Mesodermal cell (in vitro differentiated cells): Measurements from ENCODE around the gene ZNF296.

Experiments used
- H3K27ac ChIP-seq: 2 replicates; pipeline ENCODE4 v1.7.0; 2013; ENCODE audit warnings: mild to moderate bottlenecking, low read depth, low read length, moderate library complexity; ENCODE audit not compliant: severe bottlenecking
- H3K36me3 ChIP-seq: 2 replicates; pipeline ENCODE4 v1.7.1; 2013; ENCODE audit warnings: mild to moderate bottlenecking, low read length, moderate library complexity; ENCODE audit not compliant: control insufficient read depth, insufficient read depth
- H3K4me1 ChIP-seq: one replicate; pipeline ENCODE4 v1.7.1; 2013; ENCODE audit warnings: mild to moderate bottlenecking, low read length; ENCODE audit not compliant: insufficient read depth, control insufficient read depth, poor library complexity, severe bottlenecking
- H3K4me3 ChIP-seq: 2 replicates; pipeline ENCODE4 v1.7.0; 2013; ENCODE audit warnings: low read length, control low read depth, mild to moderate bottlenecking; ENCODE audit not compliant: insufficient read depth, poor library complexity, severe bottlenecking; ENCODE audit errors: extremely low read depth
- H3K9me3 ChIP-seq: 2 replicates; pipeline ENCODE4 v1.7.1; 2013; ENCODE audit warnings: mild to moderate bottlenecking, low read length, moderate library complexity; ENCODE audit not compliant: control insufficient read depth
- WGBS, 2 experiments: methylation state at CpG; one replicate each; pipeline ENCODE4 v1.1.5; 2013; ENCODE audit warnings: missing lambda C conversion rate in 2 of 2; ENCODE audit not compliant: insufficient coverage in 2 of 2; 5-methylcytosine and 5-hydroxymethylcytosine counted together

ZNF296 gene

GRCh38 chr19:45095496-45096413 is 19.5 kb upstream of the ZNF296 start:
- peaks cover 28% of the 10 kb centered on the region for H3K36me3 ChIP-seq
- H3K9me3 ChIP-seq: no peaks in the 10 kb centered on the region
- H3K27ac ChIP-seq: no peak overlapping the region
- peaks cover 34% of the 10 kb centered on the region for H3K4me1 ChIP-seq
- 94 to 96% methylated on average over 13 to 14 of the region's 14 CpGs for WGBS, 2 experiments
- no peak overlapping the region for H3K4me3 ChIP-seq

GRCh38 chr19:45094707-45095106 is 18.4 kb upstream of the ZNF296 start:
- Histone ChIP-seq H3K4me3 (no peak overlapping the region), H3K9me3 (no peaks in the 10 kb centered on the region), H3K36me3 (peaks cover 32% of the 10 kb centered on the region), H3K27ac (no peak overlapping the region), H3K4me1 (peaks cover 24% of the 10 kb centered on the region)
- WGBS, 2 experiments: 96 to 97% methylated on average over 5 of the region's 5 CpGs

GRCh38 chr19:45094137-45094536 is 17.9 kb upstream of the ZNF296 start:
- Histone ChIP-seq H3K4me3 (peak overlapping the region; percentile 95), H3K27ac (no peak overlapping the region), H3K9me3 (no peaks in the 10 kb centered on the region), H3K36me3 (peaks cover 32% of the 10 kb centered on the region), H3K4me1 (peaks cover 19% of the 10 kb centered on the region)
- WGBS, 2 experiments: 89 to 92% methylated on average over 4 to 9 of the region's 9 CpGs

GRCh38 chr19:45092747-45093678 is 16.7 kb upstream of the ZNF296 start, which contains the start of gene PPP1R37:
Gene PPP1R37 (plus strand): TSS chr19:45093179. CDS start chr19:45093326, 147 bp downstream.
- Histone ChIP-seq H3K4me1 (peaks cover 9% of the 10 kb centered on the region), H3K9me3 (no peaks in the 10 kb centered on the region), H3K27ac (peak within 1 kb of the TSS; percentile 90), H3K4me3 (peak within 1 kb of the TSS; percentile 95), H3K36me3 (peaks cover 41% of the 10 kb centered on the region)
- 0% methylated on average over 75 to 103 of the region's 103 CpGs for WGBS, 2 experiments

GRCh38 chr19:45091031-45091923 is 15.0 kb upstream of the ZNF296 start:
- Histone ChIP-seq H3K36me3 (peaks cover 55% of the 10 kb centered on the region), H3K4me1 (no peaks in the 10 kb centered on the region), H3K9me3 (no peaks in the 10 kb centered on the region), H3K27ac (peak overlapping the region; percentile 55), H3K4me3 (peak overlapping the region; percentile 95)
- 42 to 43% methylated on average over 60 to 63 of the region's 64 CpGs for WGBS, 2 experiments

GRCh38 chr19:45090606-45091005 is 14.3 kb upstream of the ZNF296 start:
- H3K4me1 ChIP-seq: no peaks in the 10 kb centered on the region
- H3K4me3 ChIP-seq: no peak overlapping the region
- no peak overlapping the region for H3K27ac ChIP-seq
- 96% methylated on average over 3 of the region's 5 CpGs; no CpG with 5 or more reads in 1 of the 2 experiments for WGBS, 2 experiments
- peaks cover 56% of the 10 kb centered on the region for H3K36me3 ChIP-seq
- no peaks in the 10 kb centered on the region for H3K9me3 ChIP-seq

GRCh38 chr19:45090034-45090433 is 13.8 kb upstream of the ZNF296 start:
- 94 to 95% methylated on average over 17 of the region's 17 CpGs for WGBS, 2 experiments
- Histone ChIP-seq H3K4me1 (no peaks in the 10 kb centered on the region), H3K9me3 (no peaks in the 10 kb centered on the region), H3K36me3 (peaks cover 57% of the 10 kb centered on the region), H3K4me3 (no peak overlapping the region), H3K27ac (no peak overlapping the region)

- Histone ChIP-seq H3K4me3 (no peak overlapping the region), H3K9me3 (no peaks in the 10 kb centered on the region), H3K27ac (no peak overlapping the region), H3K36me3 (peaks cover 56% of the 10 kb centered on the region), H3K4me1 (no peaks in the 10 kb centered on the region)
- WGBS, 2 experiments: 96 to 99% methylated on average over 5 to 10 of the region's 11 CpGs
Measured at GRCh38 chr19:45087531-45087930, 11.3 kb upstream of the ZNF296 start.

- H3K4me3 ChIP-seq: no peak overlapping the region
- no peak overlapping the region for H3K27ac ChIP-seq
- 100% methylated on average over 1 to 2 of the region's 4 CpGs for WGBS, 2 experiments
- peaks cover 67% of the 10 kb centered on the region for H3K36me3 ChIP-seq
- H3K4me1 ChIP-seq: no peaks in the 10 kb centered on the region
- no peaks in the 10 kb centered on the region for H3K9me3 ChIP-seq
Measured at GRCh38 chr19:45086480-45086879, 10.2 kb upstream of the ZNF296 start.

- Histone ChIP-seq H3K9me3 (no peaks in the 10 kb centered on the region), H3K4me1 (peaks cover 8% of the 10 kb centered on the region), H3K36me3 (peaks cover 37% of the 10 kb centered on the region), H3K27ac (no peak overlapping the region), H3K4me3 (no peak overlapping the region)
- WGBS, 2 experiments: 98 to 100% methylated on average over 5 of the region's 5 CpGs
Measured at GRCh38 chr19:45082170-45082569, 5.9 kb upstream of the ZNF296 start.
